Measurements from ENCODE around the gene PDSS2.

- no peak for TF ChIP-seq POLR2A (IDR thresholded peaks at IDR 0.05)
- TF ChIP-seq POLR2AphosphoS5 (IDR thresholded peaks at IDR 0.05), result no peak
Observed at GRCh38 chr6:107144666-107145065, 314.7 kb downstream of the PDSS2 start.

Measured in gastroesophageal sphincter (tissue), 2 donors.